Measurements from ENCODE around the gene RBBP4.

Gene RBBP4

DNA sequence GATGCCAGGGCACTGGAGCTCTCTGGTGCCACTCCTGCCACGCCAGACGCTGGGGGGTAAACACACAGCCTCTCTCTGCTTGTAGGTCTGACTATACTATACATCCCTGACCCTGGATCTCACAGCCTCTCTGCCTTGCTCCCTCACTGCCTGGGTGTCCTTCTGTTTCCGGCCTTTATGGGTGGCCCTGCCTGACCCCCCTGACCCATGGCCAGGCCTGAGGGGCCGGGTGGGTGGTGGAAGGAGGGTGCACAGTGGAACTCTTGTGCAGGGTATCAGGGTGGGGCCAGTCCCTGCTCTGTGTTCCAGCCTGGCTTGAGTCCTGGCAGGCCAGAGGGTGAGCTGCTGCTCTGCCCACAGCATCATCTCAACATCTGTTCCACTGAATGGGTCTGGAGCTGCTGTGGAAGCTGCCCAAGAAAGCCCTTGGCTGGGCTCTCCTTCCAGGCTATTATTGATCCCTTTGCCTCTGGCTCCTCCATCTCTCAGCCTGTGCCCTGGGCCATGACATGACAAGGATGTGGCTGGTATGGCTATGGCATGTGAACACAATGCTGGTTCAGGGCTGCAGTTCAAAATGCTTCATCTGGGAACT lies 68.8 kb downstream of the RBBP4 start:
- DNase-seq (ENCODE audit: low spot score) = no peak

DNA sequence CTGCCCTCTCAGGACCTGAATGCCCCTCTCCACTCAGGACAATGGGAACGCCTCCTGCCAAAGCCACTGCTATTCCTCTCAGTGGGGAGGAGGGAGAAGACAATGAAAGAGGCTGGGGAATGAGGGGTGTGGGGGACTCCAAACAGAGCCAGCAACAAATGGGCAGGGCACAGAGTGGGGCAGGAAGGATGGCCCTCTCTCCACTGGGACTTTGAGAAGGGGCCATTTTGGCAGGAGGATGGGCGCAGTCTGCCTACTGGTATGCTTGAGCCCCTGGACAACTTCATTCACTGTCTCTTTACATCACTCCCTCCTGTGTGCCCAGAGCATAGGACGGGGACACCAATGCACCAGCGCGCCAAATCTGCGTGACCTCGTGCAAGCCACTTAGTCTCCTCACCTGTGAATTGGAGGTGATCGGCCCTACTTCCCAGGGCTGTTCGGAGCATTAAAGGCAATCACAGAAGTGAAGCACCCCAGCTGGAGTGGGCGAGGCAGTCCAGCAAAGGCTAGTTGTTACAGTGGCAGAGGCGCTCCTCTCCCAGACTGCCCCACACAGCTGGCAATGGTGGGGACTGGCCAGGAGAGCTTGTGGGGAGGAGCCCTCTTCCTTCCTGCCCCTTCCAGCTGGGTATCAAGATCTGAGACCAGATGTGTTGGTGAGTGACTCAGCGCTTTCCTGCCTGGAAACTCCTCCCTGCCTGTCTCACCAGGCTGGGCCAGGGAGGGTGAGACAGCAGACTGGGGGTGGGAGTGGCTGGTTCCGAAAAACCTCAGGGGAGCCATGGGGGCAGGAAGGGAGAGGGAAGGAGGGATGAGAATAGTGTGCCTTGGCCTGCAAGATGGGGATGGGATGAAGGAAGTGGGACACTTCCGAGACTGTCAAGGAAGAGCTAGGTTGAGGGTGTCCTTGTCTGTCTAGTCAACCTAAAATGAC lies 73.9 kb downstream of the RBBP4 start:
- DNase-seq (ENCODE audit: low spot score) = peak; percentile 97

DNA sequence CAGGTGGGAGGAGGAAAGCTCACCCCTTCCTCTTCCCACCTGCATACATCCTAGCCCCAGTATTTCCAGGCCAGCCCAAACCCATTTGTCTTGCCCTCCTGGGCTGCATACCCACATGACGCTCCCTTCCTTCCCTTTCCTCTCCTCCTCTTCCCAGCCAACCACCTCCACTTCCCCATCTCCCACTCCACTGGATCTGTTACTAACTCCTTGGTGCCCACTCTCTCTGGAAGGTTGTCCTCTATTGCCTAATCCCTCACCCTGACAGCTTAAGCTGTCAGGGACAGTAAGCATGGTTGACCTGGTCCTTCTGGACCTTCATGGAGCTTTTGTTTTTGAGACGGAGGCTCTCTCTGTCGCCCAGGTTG lies 74.6 kb downstream of the RBBP4 start:
- DNase-seq (ENCODE audit: low spot score) = no peak

DNA sequence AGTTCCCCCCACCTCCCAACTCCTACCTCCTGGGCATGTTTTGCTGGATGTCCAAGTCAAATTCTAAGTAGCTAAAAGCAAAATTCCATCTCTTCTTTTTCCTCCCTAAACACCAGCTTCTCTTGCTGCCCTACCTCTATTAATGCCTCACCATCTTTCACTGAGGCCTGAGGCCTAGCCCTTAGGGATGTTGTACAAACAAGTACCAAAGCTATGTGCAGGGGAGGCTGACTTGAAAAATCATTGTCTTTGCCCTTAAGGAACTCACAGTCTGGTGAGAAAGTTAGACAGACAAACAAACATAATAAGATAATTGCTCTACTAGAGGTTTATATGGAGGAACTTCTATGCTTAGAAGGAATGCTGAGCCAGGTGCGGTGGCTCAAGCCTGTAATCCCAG lies 76.9 kb downstream of the RBBP4 start:
- no peak for DNase-seq (ENCODE audit: low spot score)

DNA sequence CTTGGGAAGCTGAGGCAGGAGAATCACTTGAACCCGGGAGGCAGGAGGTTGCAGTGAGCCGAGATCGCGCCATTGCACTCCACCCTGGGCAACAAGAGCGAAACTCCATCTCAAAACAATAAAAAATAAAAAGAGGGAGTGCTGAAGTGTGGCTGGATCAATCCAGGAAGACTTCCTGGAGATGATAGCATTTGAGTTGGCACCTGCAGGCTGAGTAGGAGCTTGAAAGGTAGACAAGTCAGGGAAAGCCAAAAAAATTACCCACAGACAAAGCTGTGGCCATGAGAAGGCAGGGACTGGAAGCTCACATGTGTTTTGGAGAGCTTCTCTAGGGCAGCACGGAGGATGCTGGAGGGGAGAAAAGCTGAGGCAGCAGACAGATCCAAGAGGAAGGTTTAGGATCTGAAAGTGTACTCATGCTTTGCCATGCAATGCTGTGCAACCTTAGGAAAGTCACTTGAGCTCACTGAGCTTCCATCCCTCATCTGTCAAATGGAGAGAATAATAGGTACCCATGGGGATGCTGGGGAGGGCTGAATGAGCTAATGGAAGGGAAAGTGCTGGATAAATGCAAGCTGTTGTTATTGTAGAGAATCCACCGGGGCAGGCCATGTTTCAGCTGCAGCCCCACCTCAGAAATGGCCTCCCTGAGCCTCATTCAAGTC lies 77.5 kb downstream of the RBBP4 start:
- DNase-seq (ENCODE audit: low spot score) = no peak

DNA sequence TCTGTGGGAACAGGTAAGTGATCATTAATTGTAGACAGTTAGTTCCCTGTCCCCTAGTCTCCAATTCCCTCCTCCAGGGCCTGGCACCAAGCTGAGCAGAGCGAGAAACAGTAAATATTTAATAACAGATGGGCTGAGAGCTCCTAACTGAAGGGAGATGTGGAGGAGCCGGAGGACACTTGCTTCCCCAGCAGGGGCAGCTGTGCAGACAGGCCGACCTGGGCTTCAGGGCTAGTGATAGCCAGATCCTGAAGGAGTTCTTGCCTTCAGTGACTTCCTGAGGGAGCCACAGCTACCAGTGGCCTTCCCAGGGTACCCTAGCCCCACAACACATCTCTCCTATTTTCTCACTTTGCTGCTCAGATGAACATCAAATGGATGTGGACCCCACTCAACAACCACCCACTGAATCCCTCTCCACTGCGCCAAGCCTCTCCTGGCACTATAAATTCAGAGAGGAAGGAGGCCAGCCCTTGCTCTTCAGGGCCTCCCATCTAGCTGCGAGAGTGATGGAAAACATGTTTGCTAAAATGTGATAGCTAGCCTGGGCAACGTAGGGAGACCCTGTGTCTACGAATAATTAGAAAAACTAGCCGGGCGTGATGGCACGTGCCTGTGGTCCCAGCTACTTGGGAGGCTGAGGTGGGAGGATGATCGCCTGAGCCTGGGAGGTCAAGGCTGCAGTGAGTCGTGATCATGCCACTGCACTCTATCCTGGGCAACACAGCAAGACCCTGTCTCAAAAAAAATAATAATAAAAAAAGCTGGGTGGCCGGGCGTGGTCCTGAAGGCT lies 78.4 kb downstream of the RBBP4 start:
- DNase-seq (ENCODE audit: low spot score) = no peak

DNA sequence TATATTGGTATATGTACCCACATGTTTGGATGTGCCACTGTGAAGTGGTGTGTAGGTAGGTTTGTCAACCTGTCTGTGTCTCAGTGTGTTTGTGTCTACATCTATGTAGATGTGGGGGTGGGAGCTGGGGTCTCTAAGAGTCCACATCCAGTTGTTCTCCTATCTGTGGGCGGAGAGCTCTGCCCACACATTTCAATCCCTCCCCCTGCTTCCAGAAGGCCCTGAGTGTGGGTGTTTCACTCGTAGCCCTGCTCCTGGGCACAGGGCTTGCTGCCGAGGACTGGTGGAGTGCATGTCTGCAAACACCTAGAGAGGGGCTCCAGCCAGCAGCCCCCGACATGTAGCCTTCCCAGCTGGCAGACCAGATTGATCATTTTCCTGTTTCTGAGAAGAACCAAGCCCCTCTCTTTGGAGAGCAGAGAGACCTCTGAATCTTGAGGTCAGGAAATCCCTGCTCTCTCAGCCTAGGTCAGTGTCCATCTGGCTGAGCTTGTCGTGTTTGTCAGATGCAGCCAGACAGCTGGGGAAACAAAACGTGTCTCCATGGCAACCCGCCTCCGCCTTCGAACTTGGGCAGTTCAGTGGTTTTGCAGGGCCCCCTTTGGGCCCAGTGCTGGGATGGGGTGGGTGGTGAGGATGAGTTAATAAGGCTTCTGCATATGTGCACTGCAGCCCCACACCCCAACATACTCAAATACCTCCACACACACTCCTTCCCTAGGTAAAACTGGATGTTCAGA lies 82.7 kb downstream of the RBBP4 start:
- DNase-seq (ENCODE audit: low spot score) = no peak

Data from kidney capillary endothelial cell (primary cell).